Medulla oblongata (tissue), 1 donor: ENCODE data around the gene SLC38A3.

Experiments
- DNase-seq: peaks from one replicate; pipeline ENCODE4 v3.0.0-alpha.2; 2015; ENCODE audit errors: extremely low spot score

Gene SLC38A3

GRCh38 chr3:50169232-50169832 lies 35.7 kb upstream of the SLC38A3 start:
- DNase-seq: no peak

GRCh38 chr3:50169858-50170257 lies 35.2 kb upstream of the SLC38A3 start:
- DNase-seq: no peak

GRCh38 chr3:50170689-50171088 lies 34.4 kb upstream of the SLC38A3 start:
- DNase-seq: no peak

GRCh38 chr3:50171540-50172301 lies 33.4 kb upstream of the SLC38A3 start:
- DNase-seq: no peak

- no peak for DNase-seq
Measured at GRCh38 chr3:50172626-50173220, 32.3 kb upstream of the SLC38A3 start.

- DNase-seq: no peak
Measured at GRCh38 chr3:50173685-50174516, 31.2 kb upstream of the SLC38A3 start.

GRCh38 chr3:50174517-50174895 lies 30.6 kb upstream of the SLC38A3 start:
- no peak for DNase-seq

GRCh38 chr3:50174947-50175524 lies 30.0 kb upstream of the SLC38A3 start:
- DNase-seq: no peak

GRCh38 chr3:50177346-50177745 lies 27.7 kb upstream of the SLC38A3 start:
- DNase-seq: no peak

- DNase-seq: no peak
Measured at GRCh38 chr3:50179710-50180109, 25.4 kb upstream of the SLC38A3 start.

- DNase-seq: no peak
Measured at GRCh38 chr3:50181985-50182384, 23.1 kb upstream of the SLC38A3 start.

GRCh38 chr3:50182533-50183099 lies 22.5 kb upstream of the SLC38A3 start:
- no peak for DNase-seq

GRCh38 chr3:50183755-50184154 lies 21.3 kb upstream of the SLC38A3 start:
- DNase-seq: no peak

- DNase-seq: no peak
Measured at GRCh38 chr3:50184242-50184978, 20.7 kb upstream of the SLC38A3 start.

- DNase-seq: no peak
Measured at GRCh38 chr3:50185230-50185629, 19.8 kb upstream of the SLC38A3 start.

- DNase-seq: no peak
Measured at GRCh38 chr3:50186096-50186495, 19.0 kb upstream of the SLC38A3 start.

GRCh38 chr3:50187750-50188149 lies 17.3 kb upstream of the SLC38A3 start:
- DNase-seq: no peak

- peak; percentile 84 for DNase-seq
Measured at GRCh38 chr3:50189274-50189673, 15.8 kb upstream of the SLC38A3 start.

- no peak for DNase-seq
Measured at GRCh38 chr3:50189989-50190388, 15.1 kb upstream of the SLC38A3 start.

- no peak for DNase-seq
Measured at GRCh38 chr3:50190936-50191660, 14.0 kb upstream of the SLC38A3 start, which contains the start of gene GNAT1. TSS of gene GNAT1 (plus strand) at chr3:50191610. CDS start at chr3:50191726, 116 bp downstream.
